SU-DHL-6 (cell line): ENCODE data around the gene NMNAT2.

ENCODE experiments used
- CTCF ChIP-seq: fragments of 200-600 bp; sonication (generic); IDR thresholded peaks from one replicate; pipeline ENCODE4 v1.5.1; 2017; ENCODE audit warnings: antibody characterized with exemption, mild to moderate bottlenecking, low read length, moderate library complexity; ENCODE audit not compliant: insufficient read depth, poor library complexity, severe bottlenecking
- EZH2phosphoT487 ChIP-seq: fragments of 200-600 bp; sonication (generic), shearing (Covaris generic); conservative IDR thresholded peaks from 2 replicates; pipeline ENCODE4 v1.6.1; 2018; ENCODE audit warnings: mild to moderate bottlenecking, antibody characterized with exemption, low read length, moderate library complexity, mixed read lengths

GRCh38 chr1:183363972-183364371 lies 54.2 kb downstream of the NMNAT2 start:
- no peak for TF ChIP-seq CTCF
- no peak for TF ChIP-seq EZH2phosphoT487
